ENCODE data around the gene LSM14B. TPM values are rescaled to one million over a fixed set of nuclear protein-coding genes. Genes with fewer than 3 reads are reported as not detected.

The LSM14B gene
- total RNA-seq (2021): 77.9 and 82.4 TPM in 2 replicates
- long read RNA-seq, partial matches to known transcripts: 4 of 4 reads
- long read RNA-seq, other reads (novel, unspliced or antisense): 0 of 4 reads

DNA sequence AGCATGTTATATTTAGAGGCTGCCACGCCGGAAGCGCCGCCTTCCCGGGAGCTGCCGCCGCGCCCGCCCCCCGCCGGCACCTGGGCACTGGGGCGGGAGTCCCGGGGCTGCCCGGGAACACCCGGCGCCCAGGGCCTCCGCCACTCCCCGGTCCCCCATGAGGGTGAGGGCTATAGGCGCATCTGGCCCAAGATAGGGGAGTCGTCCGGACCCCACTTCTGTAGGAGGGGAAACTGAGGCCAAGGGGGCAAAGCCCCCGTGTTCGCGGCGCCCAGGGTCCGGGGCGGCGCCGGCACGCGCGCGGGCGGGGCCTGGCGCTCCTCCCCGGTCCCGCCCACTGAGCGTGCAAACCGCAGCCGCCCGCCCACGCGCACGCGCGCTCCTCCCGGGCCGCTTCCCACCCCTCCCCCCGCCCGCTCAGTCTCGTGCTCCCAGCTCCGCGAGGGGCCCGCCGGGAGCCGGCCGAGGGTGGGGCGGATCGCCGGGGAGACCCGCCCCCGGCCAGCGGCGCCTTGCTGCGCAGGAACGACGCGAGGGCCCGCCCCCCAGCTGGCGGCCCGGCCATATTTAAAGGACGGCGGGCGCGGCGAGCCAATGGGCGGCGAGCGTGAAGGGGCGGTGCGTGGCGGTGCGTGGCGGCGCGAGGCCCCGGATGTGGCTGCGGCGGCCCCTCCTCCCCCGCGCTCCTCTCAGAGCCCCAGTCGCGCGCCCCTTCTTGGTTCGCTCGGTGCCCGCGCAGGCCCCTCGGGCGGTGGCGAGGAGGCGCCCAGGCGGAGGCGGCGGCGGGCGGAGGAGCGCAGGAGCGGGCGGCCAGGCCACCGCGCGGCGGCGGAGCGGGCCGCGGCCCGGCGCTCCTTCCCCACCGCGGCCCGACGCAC lies at the start of gene LSM14B:
Gene LSM14B (plus strand): TSS at position 700 of the 878 bp plus-strand sequence. CDS start 192 bp downstream, outside the sequence.
- no peak within 1 kb of the TSS for H2AFZ ChIP-seq (ENCODE audit: low read length)
- no peak within 1 kb of the TSS for H3T11ph ChIP-seq (ENCODE audit: low read length)
- no peak within 1 kb of the TSS for H2BK15ac ChIP-seq (ENCODE audit: low read depth, low read length)
- peak within 1 kb of the TSS; percentile 88; the same call in 1 of the 2 replicates for H3K14ac ChIP-seq (ENCODE audit: insufficient read depth, low read length)
- no peak within 1 kb of the TSS for H4K8ac ChIP-seq (replicated peaks; ENCODE audit: insufficient read length, low read depth, low read length)
- H3K9ac ChIP-seq (ENCODE audit: extremely low read depth, insufficient read length, low read length): peak within 1 kb of the TSS; percentile 83
- no peak within 1 kb of the TSS for H2BK20ac ChIP-seq (ENCODE audit: low read depth, low read length, poor library complexity, severe bottlenecking)
- no peak within 1 kb of the TSS for H3K4ac ChIP-seq (ENCODE audit: low read depth, low read length)
- Mint-ChIP-seq H3K9me3 (no peaks in the 10 kb centered on the region), H3K27me3 (ENCODE audit: low read depth) (no peaks in the 10 kb centered on the region; the same call in none of the 2 replicates), H3K4me3 (peak within 1 kb of the TSS; percentile 80 to 90), H3K27ac (peak within 1 kb of the TSS; percentile 94 to 95 (median 94); a peak in 5 of 7 replicates), H3K36me3 (ENCODE audit: insufficient read depth in 1 of 3, low read depth in 3 of 3) (peaks cover 24 to 35% (median 31%) of the 10 kb centered on the region in 3 experiments; a peak in 6 of 7 replicates), H3K4me1 (peaks cover 27 to 46% of the 10 kb centered on the region in 2 experiments)
- no peak within 1 kb of the TSS for H2BK12ac ChIP-seq (ENCODE audit: insufficient read length, low read depth, low read length)
- H4K5ac ChIP-seq (ENCODE audit: insufficient read length, low read depth, low read length): no peak within 1 kb of the TSS
- no peak within 1 kb of the TSS for H3K56ac ChIP-seq (ENCODE audit: insufficient read length, low read depth, low read length)
- peak within 1 kb of the TSS; percentile 69 for H3K18ac ChIP-seq (ENCODE audit: insufficient read length, low read depth, low read length)
- H4K20me1 ChIP-seq (ENCODE audit: control insufficient read depth, insufficient read depth, insufficient read length): peaks cover 3% of the 10 kb centered on the region
- no peak for TF ChIP-seq CTCF (conservative IDR thresholded peaks at IDR 0.05)
- H3K23me2 ChIP-seq (ENCODE audit: insufficient read length, low read depth, low read length, poor library complexity, severe bottlenecking): peaks cover 4% of the 10 kb centered on the region
- DNase-seq: peak; percentile 94
- no peaks in the 10 kb centered on the region for H3K9me3 ChIP-seq (ENCODE audit: control insufficient read depth, low read depth, low read length)
- H3K79me1 ChIP-seq (ENCODE audit: insufficient read depth, low read depth, low read length, poor library complexity, severe bottlenecking): peaks cover 15% of the 10 kb centered on the region
- H4K91ac ChIP-seq (ENCODE audit: insufficient read length, low read depth, low read length): no peak within 1 kb of the TSS
- peak within 1 kb of the TSS; percentile 44 for H3K4me2 ChIP-seq (ENCODE audit: insufficient read depth, insufficient read length, low read length)
- H2AK5ac ChIP-seq (ENCODE audit: insufficient read length, low read length): no peak within 1 kb of the TSS
- H3K27ac ChIP-seq (ENCODE audit: insufficient read length, low read depth, low read length): no peak within 1 kb of the TSS
- H2BK5ac ChIP-seq (ENCODE audit: insufficient read length, low read length): no peak within 1 kb of the TSS
- no peaks in the 10 kb centered on the region for H3K4me1 ChIP-seq (ENCODE audit: insufficient read depth, low read length)
- no peaks in the 10 kb centered on the region for H3K27me3 ChIP-seq (ENCODE audit: insufficient read depth, low read length)
- H3K79me2 ChIP-seq (ENCODE audit: insufficient read depth, low read length): peaks cover 9% of the 10 kb centered on the region; the same call in 1 of the 2 replicates
- H3K23ac ChIP-seq (ENCODE audit: insufficient read length, low read depth, low read length): no peak within 1 kb of the TSS
- WGBS (ENCODE audit: extremely low coverage, insufficient read length, low lambda C conversion rate): no CpG with 5 or more reads among the region's 124 CpGs
- H2BK120ac ChIP-seq (ENCODE audit: low read depth, low read length, poor library complexity, severe bottlenecking): no peak within 1 kb of the TSS

All from H9 (cell line).